ENCODE results near the gene MIPEP. TPM values are rescaled to one million over a fixed set of nuclear protein-coding genes. Genes with fewer than 3 reads are reported as not detected.

Gene MIPEP
- total and polyA plus RNA-seq, 9 of the 15 experiments (the other 6 are each of a cell fraction or from before 2014, with no cell fraction given) = 1.7 to 19.3 (median 13.1) TPM

- no peaks in the 10 kb centered on the region for H3K9me3 ChIP-seq (replicated peaks; ENCODE audit: control insufficient read depth, insufficient read depth, low read depth, low read length)
- H4K20me1 ChIP-seq (replicated peaks; ENCODE audit: control insufficient read depth, insufficient read depth, low read length) = no peaks in the 10 kb centered on the region
- DNase-seq (ENCODE audit: extremely low read depth in 1 of 4, low spot score in 3 of 4) (no peak), FAIRE-seq (peak; percentile 48), ATAC-seq (no peak)
- H3K79me2 ChIP-seq (ENCODE audit: control insufficient read depth, insufficient read depth, low read length) = no peaks in the 10 kb centered on the region
- no peak overlapping the region for H3K27ac ChIP-seq (ENCODE audit: extremely low read depth, low read depth, low read length)
- H3K4me2 ChIP-seq (ENCODE audit: insufficient read depth, low read length) = no peak overlapping the region
- intact Hi-C loops (cut with micrococcal nuclease) = no loop called here
- POLR2A ChIA-PET = no interaction called here
- H3K4me3 ChIP-seq = no peak overlapping the region
- no peaks in the 10 kb centered on the region for H3K36me3 ChIP-seq (ENCODE audit: control insufficient read depth, insufficient read depth, low read length)
- no peak overlapping the region for H2AFZ ChIP-seq (ENCODE audit: low read depth, low read length)
- H3K27me3 ChIP-seq (ENCODE audit: control insufficient read depth in 2 of 2, insufficient read depth in 2 of 2, low read length in 2 of 2) = no peaks in the 10 kb centered on the region
- H3K9me1 ChIP-seq (ENCODE audit: control insufficient read depth, insufficient read depth, low read length) = no peaks in the 10 kb centered on the region
- WGBS (ENCODE audit: insufficient coverage, low coverage, missing lambda C conversion rate) = 92% methylated on average over 1 of the region's 2 CpGs
- no peak overlapping the region for H3K9ac ChIP-seq (ENCODE audit: insufficient read depth in 1 of 2, low read depth in 2 of 2, low read length in 2 of 2)
- no TSS peak for BruUV-seq (replicated peaks)
- in situ Hi-C loops (cut with MboI) = no loop called here
- H3K4me1 ChIP-seq (replicated peaks in 1 of 2; ENCODE audit: control insufficient read depth in 2 of 2, insufficient read depth in 2 of 2, low read length in 2 of 2) = peaks cover 0 to 4% of the 10 kb centered on the region in 2 experiments; a peak in 2 of 5 replicates
- CTCF ChIA-PET (ENCODE audit: low intra/inter-chr PET ratio) = no interaction called here
- TF ChIP-seq DEAF1 (CRISPR knock-in tag; IDR thresholded peaks at IDR 0.05) (no peak), SRSF3 (IDR thresholded peaks at IDR 0.05; ENCODE audit: insufficient read depth, low read length) (no peak), BHLHE40 (IDR thresholded peaks at IDR 0.05; ENCODE audit: low read length) (no peak), CC2D1A (IDR thresholded peaks at IDR 0.05) (no peak), MCM5 (IDR thresholded peaks at IDR 0.05; ENCODE audit: low read depth) (no peak), TGIF2 (CRISPR knock-in tag; IDR thresholded peaks at IDR 0.05) (no peak), PTBP1 (IDR thresholded peaks at IDR 0.05; ENCODE audit: low read depth, low read length) (no peak)
- TF ChIP-seq, protein P1, sequence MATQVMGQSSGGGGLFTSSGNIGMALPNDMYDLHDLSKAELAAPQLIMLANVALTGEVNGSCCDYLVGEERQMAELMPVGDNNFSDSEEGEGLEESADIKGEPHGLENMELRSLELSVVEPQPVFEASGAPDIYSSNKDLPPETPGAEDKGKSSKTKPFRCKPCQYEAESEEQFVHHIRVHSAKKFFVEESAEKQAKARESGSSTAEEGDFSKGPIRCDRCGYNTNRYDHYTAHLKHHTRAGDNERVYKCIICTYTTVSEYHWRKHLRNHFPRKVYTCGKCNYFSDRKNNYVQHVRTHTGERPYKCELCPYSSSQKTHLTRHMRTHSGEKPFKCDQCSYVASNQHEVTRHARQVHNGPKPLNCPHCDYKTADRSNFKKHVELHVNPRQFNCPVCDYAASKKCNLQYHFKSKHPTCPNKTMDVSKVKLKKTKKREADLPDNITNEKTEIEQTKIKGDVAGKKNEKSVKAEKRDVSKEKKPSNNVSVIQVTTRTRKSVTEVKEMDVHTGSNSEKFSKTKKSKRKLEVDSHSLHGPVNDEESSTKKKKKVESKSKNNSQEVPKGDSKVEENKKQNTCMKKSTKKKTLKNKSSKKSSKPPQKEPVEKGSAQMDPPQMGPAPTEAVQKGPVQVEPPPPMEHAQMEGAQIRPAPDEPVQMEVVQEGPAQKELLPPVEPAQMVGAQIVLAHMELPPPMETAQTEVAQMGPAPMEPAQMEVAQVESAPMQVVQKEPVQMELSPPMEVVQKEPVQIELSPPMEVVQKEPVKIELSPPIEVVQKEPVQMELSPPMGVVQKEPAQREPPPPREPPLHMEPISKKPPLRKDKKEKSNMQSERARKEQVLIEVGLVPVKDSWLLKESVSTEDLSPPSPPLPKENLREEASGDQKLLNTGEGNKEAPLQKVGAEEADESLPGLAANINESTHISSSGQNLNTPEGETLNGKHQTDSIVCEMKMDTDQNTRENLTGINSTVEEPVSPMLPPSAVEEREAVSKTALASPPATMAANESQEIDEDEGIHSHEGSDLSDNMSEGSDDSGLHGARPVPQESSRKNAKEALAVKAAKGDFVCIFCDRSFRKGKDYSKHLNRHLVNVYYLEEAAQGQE (IDR thresholded peaks at IDR 0.05; ENCODE audit: borderline replicate concordance) = no peak
- TF ChIP-seq, protein P1 (CRISPR knock-in tag; IDR thresholded peaks at IDR 0.05; ENCODE audit: low read depth) = no peak
- TF ChIP-seq, protein P2, sequence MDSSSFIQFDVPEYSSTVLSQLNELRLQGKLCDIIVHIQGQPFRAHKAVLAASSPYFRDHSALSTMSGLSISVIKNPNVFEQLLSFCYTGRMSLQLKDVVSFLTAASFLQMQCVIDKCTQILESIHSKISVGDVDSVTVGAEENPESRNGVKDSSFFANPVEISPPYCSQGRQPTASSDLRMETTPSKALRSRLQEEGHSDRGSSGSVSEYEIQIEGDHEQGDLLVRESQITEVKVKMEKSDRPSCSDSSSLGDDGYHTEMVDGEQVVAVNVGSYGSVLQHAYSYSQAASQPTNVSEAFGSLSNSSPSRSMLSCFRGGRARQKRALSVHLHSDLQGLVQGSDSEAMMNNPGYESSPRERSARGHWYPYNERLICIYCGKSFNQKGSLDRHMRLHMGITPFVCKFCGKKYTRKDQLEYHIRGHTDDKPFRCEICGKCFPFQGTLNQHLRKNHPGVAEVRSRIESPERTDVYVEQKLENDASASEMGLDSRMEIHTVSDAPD (CRISPR knock-in tag; IDR thresholded peaks at IDR 0.05) = no peak
- TF ChIP-seq, protein P3, sequence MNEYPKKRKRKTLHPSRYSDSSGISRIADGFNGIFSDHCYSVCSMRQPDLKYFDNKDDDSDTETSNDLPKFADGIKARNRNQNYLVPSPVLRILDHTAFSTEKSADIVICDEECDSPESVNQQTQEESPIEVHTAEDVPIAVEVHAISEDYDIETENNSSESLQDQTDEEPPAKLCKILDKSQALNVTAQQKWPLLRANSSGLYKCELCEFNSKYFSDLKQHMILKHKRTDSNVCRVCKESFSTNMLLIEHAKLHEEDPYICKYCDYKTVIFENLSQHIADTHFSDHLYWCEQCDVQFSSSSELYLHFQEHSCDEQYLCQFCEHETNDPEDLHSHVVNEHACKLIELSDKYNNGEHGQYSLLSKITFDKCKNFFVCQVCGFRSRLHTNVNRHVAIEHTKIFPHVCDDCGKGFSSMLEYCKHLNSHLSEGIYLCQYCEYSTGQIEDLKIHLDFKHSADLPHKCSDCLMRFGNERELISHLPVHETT (CRISPR knock-in tag; conservative IDR thresholded peaks at IDR 0.05 in 1 of 2, IDR thresholded peaks at IDR 0.05 in 1 of 2) = no peak
Observed at GRCh38 chr13:23852351-23852750, 36.8 kb downstream of the MIPEP start.

Data from K562 (cell line).